Measurements from ENCODE around the gene PRKCE.

PRKCE gene

DNA sequence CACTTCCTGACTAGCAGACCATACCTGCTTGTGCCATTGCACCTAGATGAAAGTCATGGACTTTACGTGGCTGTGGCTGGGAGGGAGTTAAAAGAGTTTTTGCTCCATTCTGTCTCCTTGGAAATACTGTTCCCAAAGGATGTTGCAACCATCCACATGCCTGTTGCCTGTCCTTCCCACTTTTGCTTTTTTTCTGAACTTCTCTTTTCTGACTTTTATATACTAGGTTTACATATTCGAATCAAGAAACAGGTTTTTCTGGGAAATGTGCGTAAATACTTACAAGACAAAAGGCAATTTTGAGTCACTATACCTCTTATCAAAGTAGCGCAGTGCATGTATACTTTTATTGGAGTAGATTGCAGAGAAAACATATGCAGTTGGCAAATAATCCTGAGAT is 244.8 kb downstream of the PRKCE start:
- DNase-seq, result no peak
- Histone ChIP-seq H3K36me3 (replicated peaks) (no peaks in the 10 kb centered on the region), H3K27me3 (replicated peaks) (no peaks in the 10 kb centered on the region), H3K4me3 (ENCODE audit: low read depth, low read length) (no peak overlapping the region), H3K27ac (no peak overlapping the region)
- TF ChIP-seq, protein P1, sequence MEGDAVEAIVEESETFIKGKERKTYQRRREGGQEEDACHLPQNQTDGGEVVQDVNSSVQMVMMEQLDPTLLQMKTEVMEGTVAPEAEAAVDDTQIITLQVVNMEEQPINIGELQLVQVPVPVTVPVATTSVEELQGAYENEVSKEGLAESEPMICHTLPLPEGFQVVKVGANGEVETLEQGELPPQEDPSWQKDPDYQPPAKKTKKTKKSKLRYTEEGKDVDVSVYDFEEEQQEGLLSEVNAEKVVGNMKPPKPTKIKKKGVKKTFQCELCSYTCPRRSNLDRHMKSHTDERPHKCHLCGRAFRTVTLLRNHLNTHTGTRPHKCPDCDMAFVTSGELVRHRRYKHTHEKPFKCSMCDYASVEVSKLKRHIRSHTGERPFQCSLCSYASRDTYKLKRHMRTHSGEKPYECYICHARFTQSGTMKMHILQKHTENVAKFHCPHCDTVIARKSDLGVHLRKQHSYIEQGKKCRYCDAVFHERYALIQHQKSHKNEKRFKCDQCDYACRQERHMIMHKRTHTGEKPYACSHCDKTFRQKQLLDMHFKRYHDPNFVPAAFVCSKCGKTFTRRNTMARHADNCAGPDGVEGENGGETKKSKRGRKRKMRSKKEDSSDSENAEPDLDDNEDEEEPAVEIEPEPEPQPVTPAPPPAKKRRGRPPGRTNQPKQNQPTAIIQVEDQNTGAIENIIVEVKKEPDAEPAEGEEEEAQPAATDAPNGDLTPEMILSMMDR (IDR thresholded peaks at IDR 0.05; ENCODE audit: low read depth, low read length, missing control alignments), result no peak
- in situ Hi-C loops (cut with HindIII; ENCODE audit: low pct_ligation_motif_present, low sequenced_read_pairs), result no loop called here

DNA sequence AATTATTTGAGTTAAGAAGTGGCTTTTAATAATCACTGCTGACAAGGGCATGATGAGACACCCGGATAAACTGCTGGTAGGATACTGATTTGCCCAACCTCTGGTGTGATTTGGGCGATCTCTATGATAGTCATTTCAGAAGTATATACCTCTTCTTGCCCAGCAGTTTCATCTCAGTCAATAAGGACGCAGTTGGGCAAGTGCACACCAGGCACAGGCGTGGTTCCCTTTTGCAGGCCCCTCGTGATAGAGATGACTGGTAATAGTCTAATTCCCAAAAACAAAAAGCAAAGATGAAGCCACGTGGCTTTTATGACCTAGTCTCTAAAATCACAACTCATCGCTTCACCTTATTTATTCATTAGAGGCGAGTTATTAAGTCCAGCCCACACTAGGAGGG is 246.4 kb downstream of the PRKCE start:
- in situ Hi-C loops (cut with HindIII; ENCODE audit: low pct_ligation_motif_present, low sequenced_read_pairs), result no loop called here
- TF ChIP-seq, protein P1 (IDR thresholded peaks at IDR 0.05; ENCODE audit: low read depth, low read length, missing control alignments), result no peak
- Histone ChIP-seq H3K27me3 (replicated peaks) (no peaks in the 10 kb centered on the region), H3K36me3 (replicated peaks) (no peaks in the 10 kb centered on the region), H3K27ac (no peak overlapping the region), H3K4me3 (ENCODE audit: low read depth, low read length) (no peak overlapping the region)
- DNase-seq, result no peak

DNA sequence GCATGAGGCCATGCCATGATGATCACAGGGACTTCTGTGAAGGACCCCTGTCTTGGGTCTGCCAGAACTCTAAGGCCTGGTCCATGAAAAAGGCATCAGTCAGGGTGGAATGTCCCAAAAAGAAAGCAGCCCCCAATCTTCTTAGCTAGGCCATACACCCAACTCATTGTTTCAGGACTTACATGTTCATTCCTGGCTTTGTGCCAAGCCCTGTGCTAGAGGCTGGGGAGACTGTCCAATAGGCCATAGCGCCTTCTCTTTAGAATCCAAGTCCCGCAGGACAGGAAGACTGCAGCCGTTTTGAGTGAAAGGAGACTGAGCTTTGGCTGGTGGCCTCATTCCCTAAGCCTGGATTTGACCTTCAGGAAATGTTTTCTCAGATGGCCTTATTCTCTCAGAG is 247.3 kb downstream of the PRKCE start:
- TF ChIP-seq, protein P1 (IDR thresholded peaks at IDR 0.05; ENCODE audit: low read depth, low read length, missing control alignments), result no peak
- Histone ChIP-seq H3K4me3 (ENCODE audit: low read depth, low read length) (no peak overlapping the region), H3K36me3 (replicated peaks) (no peaks in the 10 kb centered on the region), H3K27me3 (replicated peaks) (no peaks in the 10 kb centered on the region), H3K27ac (no peak overlapping the region)
- no peak for DNase-seq
- in situ Hi-C loops (cut with HindIII; ENCODE audit: low pct_ligation_motif_present, low sequenced_read_pairs), result no loop called here

DNA sequence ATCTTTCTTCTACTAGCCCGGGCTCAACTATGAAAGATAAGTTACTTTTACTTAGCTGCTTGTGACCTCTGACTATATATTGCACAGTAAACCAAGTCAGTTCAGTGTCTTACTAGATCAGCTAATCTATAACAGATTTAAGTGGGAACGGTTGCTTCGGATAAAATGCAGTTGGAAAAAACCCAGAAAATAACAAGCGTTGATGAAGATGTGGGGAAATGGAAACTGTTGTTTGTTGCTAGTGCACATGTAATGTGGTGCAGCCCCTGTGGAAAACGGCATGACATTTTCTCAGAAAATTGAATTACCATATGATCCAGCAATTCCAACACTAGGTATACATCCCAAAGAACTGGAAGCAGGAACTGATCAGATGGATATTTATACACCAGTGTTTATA is 248.5 kb downstream of the PRKCE start:
- Histone ChIP-seq H3K36me3 (replicated peaks) (no peaks in the 10 kb centered on the region), H3K27ac (no peak overlapping the region), H3K27me3 (replicated peaks) (no peaks in the 10 kb centered on the region), H3K4me3 (ENCODE audit: low read depth, low read length) (no peak overlapping the region)
- DNase-seq, result no peak
- TF ChIP-seq, protein P1 (IDR thresholded peaks at IDR 0.05; ENCODE audit: low read depth, low read length, missing control alignments), result no peak
- in situ Hi-C loops (cut with HindIII; ENCODE audit: low pct_ligation_motif_present, low sequenced_read_pairs), result no loop called here

DNA sequence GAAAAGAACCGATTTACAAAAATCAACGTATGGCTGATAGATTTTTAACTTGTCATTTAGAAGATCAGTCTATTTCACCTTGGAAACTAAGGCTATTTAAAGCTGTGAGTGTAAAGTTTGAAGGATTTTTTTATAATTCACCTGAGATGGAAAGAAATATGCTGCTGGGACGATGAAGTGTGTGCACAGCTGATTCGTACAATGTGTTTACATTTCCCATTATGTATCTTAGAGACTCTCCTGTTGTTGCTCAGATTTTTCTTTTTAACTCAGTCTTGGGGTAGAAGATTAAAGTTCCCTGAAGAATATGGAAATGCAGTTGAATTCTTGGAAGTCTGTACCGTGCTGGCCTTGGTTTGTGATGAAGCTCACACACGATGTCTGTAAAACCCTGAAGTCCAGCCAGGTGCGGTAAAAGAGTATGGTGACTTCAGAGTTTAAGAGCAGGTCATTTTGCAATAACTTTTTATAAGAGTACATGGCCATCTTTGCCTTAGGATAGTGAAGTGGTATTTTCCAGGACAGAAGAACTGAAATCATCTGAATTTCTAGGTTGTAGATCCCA is 250.1 kb downstream of the PRKCE start:
- no peaks in the 10 kb centered on the region for H3K27me3 ChIP-seq (replicated peaks)
- no peaks in the 10 kb centered on the region for H3K36me3 ChIP-seq (replicated peaks)
- no peak overlapping the region for H3K27ac ChIP-seq
- no peak for DNase-seq
- no peak overlapping the region for H3K4me3 ChIP-seq (ENCODE audit: low read depth, low read length)
- in situ Hi-C loops (cut with HindIII; ENCODE audit: low pct_ligation_motif_present, low sequenced_read_pairs), result no loop called here
- TF ChIP-seq, protein P1 (IDR thresholded peaks at IDR 0.05; ENCODE audit: low read depth, low read length, missing control alignments), result no peak

DNA sequence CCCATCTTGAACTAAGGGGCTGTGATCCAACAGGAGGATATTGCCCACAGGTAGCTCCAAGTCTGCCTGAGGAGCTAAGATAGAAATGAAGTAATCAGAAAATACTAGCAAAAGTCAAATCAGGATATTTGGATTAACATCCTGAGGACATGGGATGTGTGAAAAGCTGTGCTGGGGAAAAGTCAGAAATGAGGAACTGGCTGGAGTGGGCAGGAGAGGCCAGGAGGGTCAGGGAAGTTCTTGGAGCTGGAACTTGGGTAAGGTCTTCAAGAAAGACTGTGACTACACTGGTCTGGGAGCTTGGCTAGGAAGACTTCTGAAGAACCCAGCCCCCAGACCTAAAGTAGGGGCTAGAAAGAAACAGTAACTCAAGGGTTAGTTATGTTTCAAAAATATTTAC is 250.9 kb downstream of the PRKCE start:
- no peak for DNase-seq
- Histone ChIP-seq H3K4me3 (ENCODE audit: low read depth, low read length) (no peak overlapping the region), H3K27me3 (replicated peaks) (no peaks in the 10 kb centered on the region), H3K27ac (no peak overlapping the region), H3K36me3 (replicated peaks) (no peaks in the 10 kb centered on the region)
- TF ChIP-seq, protein P1 (IDR thresholded peaks at IDR 0.05; ENCODE audit: low read depth, low read length, missing control alignments), result no peak
- in situ Hi-C loops (cut with HindIII; ENCODE audit: low pct_ligation_motif_present, low sequenced_read_pairs), result no loop called here
